GM10266 (cell line): ENCODE results near the gene NCOA5.

ENCODE experiments used
- DNase-seq: peaks from one replicate; pipeline ENCODE4 v3.0.0; 2012; ENCODE audit errors: extremely low spot score
- CTCF ChIP-seq: IDR thresholded peaks from 2 replicates; pipeline ENCODE4 v1.5.1; 2012; ENCODE audit warnings: mild to moderate bottlenecking, low read depth; ENCODE audit not compliant: control insufficient read depth, insufficient read depth; ENCODE audit errors: missing control alignments

NCOA5 gene

GRCh38 chr20:46123482-46124245 is 33.9 kb upstream of the NCOA5 start:
- no peak for DNase-seq
- no peak for TF ChIP-seq CTCF

- DNase-seq, result no peak
- no peak for TF ChIP-seq CTCF
These were observed 33.0 kb upstream of the NCOA5 start for GRCh38 chr20:46122516-46123481.

- no peak for DNase-seq
- no peak for TF ChIP-seq CTCF
These were observed 32.3 kb upstream of the NCOA5 start for GRCh38 chr20:46122071-46122470.

GRCh38 chr20:46121184-46121930 is 31.6 kb upstream of the NCOA5 start:
- no peak for DNase-seq
- TF ChIP-seq CTCF, result no peak

GRCh38 chr20:46120136-46120535 is 30.4 kb upstream of the NCOA5 start:
- DNase-seq, result no peak
- TF ChIP-seq CTCF, result no peak

- DNase-seq, result no peak
- no peak for TF ChIP-seq CTCF
These were observed 29.8 kb upstream of the NCOA5 start for GRCh38 chr20:46119547-46119946.
